Fibroblast of skin of left quadriceps (primary cell): ENCODE results near the gene PLLP.

ENCODE experiments used
- DNase-seq, 2 experiments: peaks; one replicate each; pipeline ENCODE4 v3.0.0-alpha.2; 2013; ENCODE audit warnings: low read depth in 2 of 2

The PLLP gene

DNA sequence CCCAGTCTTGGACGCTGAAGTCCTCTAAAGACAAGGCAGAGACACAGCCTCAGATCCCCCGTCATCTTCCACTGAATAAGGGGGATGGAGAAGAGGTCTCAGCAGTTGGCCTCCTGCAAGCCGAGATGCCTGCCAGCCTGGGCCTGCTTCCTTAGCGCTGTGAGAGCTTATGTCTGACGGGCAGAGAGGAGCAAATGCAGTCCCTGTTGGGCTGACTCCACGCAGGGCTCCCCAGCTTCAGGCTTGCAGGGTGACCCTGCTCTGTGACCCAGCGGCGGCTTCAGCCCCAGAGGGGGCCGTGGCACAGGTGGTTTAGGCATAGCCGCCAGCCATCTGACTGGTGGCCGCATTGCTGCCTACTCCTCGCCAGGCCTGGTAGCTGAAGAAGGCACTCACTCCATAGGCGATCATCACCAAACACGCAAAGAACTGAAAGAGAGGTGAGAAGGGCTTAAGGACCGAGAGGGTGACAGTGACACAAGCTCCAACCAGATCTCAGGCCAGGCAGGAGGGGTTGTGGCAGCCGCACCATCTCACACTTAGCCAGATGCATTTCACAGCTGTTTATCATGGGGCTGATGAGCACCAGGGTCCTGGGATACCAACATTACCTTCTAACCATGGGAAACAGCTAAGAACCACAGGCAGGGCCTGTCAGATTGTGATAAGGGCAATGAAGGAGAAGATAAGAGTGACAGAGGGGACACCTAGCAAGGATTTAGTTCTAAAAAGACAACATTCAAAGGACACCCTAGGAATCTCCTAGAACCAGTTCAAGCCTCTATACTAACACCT, 27.7 kb downstream of the PLLP start:
- DNase-seq, result no peak

DNA sequence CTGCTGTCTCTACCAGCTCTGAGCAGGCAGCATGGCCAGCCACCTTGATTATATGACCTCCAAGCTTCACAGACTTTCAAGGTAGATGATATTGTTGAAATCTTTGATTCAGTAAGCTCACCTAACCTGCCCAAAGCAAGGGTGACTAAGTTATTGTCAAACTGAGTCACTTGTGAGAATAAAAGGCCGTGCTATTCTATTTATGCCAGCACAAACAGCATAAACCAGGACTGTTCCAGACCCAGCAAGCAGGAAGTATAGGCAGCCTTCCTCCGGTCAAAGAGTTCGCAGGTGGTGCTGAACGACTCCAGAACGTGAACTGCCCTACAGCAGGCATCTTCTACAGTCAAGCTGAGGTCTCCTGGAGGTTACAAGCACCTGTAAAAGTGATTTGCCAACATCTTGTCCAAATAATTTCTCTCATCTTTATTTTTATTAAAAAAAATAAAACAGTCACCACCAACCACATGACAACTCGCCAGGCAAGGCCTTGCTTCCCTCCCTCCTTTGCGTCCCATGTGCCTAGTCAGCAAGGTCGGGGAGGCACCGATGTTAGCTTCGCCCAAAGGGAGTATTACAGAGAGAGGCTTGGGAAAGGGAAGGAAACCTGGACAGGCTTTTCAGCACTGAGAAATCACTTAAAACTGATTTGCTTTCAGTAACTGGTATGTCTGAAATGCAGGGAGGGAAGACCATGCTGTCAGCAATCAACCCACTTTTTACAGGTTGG, 28.6 kb downstream of the PLLP start:
- no peak for DNase-seq

DNA sequence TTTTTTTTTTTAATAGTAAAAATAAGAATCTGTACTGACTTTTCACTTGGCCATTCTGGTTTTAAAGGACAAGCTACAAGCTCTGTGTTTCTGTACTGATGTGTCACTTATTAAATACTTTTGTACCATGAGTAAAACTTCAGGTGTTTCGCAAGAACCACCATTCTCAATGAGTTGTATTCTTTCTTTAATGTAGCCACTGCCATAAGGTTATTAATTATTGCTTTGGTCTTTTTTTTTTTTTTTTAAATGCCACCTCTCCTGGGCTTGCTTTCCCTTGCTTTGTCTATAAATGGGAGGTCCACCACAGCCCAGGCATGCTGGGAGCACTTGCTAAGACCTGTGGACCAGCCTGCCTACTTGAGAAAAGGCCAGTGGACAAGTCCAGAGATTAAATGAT, 31.0 kb downstream of the PLLP start:
- no peak for DNase-seq

DNA sequence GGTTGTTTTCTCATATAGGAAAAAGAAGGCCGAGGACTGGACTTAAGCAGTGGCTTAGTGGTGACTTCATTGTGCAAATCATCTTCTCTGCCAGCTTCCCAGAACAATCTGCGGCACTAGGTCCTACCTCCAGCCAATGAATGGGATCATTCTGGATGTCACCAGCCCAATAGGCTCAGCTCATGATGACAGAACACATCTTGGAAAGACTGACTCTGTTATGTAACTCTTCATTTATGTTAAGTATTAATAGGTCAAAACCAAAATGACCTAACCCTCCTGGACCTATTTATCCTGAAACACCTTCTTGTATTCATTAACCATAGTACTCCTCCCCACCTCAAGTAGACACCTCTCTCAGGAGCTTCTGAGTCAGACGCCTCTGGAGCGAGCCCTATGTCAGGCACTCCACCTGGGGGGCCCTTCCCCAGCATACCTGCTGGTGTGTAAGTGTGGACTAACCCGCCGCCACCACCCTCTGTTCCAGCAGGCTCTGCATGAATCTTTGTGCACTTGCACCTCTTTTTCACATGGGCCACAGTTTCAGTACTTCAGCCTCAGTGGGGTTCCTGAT, 32.2 kb downstream of the PLLP start:
- no peak for DNase-seq

DNA sequence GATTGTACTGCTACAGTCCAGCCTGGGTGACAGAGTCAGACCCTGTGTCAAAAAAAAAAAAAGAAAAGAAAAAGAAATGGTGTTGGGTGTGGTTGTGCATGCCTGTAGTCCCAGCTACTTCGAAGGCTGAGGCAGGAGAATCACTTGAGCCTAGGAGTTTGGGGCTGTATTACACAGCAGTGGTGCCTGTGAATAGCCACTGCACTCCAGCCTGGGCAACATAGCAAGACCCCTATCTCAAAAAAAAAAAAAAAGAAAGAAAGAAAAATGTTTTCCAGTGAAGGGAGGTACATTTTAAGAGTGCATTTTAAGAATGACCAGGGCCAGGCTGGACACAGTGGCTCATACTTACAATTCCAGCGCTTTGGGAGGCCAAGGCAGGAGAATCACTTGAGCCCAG, 33.1 kb downstream of the PLLP start:
- no peak for DNase-seq

- DNase-seq, result no peak
These were observed 38.9 kb downstream of the PLLP start for GRCh38 chr16:57245472-57246113.

DNA sequence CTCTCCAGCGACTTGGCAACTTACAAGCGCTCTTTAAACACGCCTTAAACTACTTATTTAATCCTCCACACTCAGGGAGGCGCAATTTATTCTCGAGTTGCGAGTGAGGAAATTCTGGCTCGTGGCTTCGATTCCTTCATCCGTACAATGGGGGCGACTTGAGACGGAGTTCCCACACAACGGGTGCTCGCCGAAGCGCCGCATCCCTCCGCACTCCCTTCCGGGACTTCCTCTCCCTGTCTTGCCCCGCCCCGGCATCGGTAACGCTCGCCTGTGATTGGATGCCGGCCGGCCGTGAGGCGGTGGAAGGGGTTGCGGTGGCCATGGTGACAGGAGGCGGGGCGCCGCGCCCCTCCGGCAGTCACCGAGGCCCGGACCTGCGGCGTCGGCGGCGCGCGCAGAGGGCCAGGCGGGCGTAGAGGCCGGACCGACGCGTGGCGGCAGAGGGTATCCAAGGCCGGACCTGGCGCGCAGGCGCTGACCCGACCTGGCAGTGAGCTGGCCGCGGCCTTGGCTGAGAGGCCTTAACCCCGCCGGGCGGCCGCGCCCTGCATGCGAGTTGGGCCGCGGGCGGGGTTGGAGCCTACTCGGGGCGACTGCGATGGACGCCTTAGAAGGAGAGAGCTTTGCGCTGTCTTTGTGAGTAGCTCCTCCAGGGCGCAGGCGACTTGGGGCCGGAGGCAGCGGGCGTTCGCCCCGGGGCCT, 39.6 kb downstream of the PLLP start, which contains the start of gene ARL2BP:
Gene ARL2BP, plus strand, starts transcription at position 493 of the 705 bp plus-strand sequence. Its CDS starts 109 bp downstream, at position 602.
- peak; percentile 95 for DNase-seq

DNA sequence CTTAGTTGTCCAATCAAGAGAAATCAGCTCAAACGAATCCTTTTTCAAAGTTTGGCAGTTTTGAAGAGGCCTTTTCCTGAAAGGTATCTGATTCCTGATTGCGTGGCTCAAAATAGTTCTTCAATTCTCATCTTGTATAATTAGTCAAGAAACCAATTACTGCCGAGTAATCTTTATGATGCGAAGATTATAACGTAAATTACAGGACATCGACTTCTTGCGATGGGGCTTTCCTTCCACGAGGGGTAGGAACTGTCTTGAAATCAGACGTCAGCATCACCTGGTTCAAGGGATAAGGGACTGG, 40.1 kb downstream of the PLLP start:
- no peak for DNase-seq

DNA sequence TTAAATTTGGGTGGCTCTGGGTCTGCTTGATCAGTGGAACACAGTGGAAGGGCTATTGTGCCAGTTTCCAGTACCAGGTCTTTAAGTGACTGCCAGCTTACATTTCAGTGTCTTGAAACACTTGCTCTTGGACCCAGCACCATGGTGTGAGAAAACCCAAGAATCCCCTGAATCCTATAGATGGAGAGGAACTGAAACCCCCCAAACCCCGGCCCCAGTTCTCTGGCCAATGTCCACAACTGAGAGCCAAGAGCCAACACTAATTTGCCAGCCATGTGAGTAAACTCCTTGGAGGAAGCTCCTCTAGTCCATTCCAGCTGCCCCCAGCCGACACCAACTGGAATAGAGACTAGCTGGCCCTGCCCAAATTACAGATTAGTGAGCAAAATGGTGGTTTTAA, 41.8 kb downstream of the PLLP start:
- DNase-seq, result no peak

GRCh38 chr16:57240851-57241250, 43.6 kb downstream of the PLLP start:
- DNase-seq, result no peak

DNA sequence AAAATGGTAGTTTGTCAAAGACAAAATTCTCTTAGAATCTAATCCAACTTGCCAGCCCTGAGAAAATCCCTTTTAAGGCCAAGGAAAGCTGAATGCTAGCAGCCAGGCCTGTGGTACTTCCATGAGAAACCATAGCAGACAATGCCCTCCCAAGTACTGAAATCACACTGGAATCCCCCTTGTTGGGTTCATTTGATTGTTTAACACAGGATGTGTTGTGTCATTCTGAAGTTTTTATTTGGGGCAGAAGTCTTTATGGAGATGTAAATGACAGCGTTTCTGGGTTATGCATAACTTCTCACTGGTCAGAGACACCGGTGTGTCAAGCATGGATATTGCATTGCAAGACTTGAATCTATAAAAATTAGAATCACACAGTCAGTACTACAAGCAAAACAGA, 45.4 kb downstream of the PLLP start:
- no peak for DNase-seq

DNA sequence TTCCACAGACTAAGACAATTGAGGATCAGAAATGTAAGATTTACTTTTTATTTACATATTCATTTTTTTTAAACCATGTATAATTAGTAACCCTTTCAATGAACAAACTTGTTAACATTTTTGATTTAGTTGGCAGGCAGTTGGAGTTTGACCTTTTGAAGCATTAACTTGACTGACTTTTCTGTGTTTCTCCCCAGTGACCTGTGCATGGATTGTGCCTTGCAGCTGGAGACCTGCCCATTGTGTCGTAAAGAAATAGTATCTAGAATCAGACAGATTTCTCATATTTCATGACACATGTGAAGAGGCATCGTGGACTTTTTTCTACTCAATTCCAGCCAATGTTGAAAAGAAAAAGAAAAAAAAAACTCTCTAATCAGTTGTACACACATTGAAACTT, 45.8 kb downstream of the PLLP start:
- no peak for DNase-seq

DNA sequence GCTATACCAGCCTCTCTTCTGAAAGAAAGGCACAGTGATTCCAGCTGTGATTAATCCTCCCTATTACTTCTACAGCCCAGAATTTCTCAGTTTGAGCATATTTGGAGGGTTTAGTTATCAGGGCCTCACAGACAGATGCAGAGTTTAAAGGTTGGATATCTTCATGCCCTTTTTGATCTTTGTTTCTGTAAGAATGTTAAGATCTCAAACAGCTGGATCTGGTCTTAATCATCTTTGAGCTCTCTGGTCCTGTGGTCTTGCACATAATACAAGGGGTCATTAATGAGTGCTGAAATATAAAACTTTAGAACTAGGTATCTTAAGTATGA, 48.5 kb downstream of the PLLP start:
- no peak for DNase-seq

- peak; percentile 40 for DNase-seq
These were observed 49.1 kb downstream of the PLLP start for GRCh38 chr16:57235128-57236021.

DNA sequence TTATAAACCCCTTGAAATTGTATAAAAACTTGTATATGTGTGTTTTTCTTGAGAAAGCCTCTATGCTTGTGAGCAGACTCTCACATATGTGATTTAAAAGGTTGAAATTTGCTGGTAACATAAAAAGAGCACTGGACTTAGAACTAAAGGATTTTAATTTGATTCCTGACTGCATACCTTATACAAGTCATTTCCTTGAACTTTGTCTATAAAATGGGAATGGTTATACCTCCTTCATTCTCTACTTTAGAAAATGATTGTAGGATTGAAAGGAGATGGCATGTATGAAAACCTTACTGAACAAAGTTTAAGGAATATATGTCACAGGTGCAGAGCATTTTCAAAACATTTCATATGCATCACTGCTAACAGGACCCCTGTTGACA, 49.8 kb downstream of the PLLP start:
- no peak for DNase-seq

- no peak for DNase-seq
These were observed 50.3 kb downstream of the PLLP start for GRCh38 chr16:57233944-57234706.

- no peak for DNase-seq
These were observed 52.6 kb downstream of the PLLP start for GRCh38 chr16:57231821-57232350.

- DNase-seq, result no peak
These were observed 55.4 kb downstream of the PLLP start for GRCh38 chr16:57229079-57229478.

- no peak for DNase-seq
These were observed 57.5 kb downstream of the PLLP start for GRCh38 chr16:57226701-57227621.
